Right cardiac atrium (tissue), 5 donors: ENCODE measurements around the gene CHST13. TPM values are rescaled to one million over a fixed set of nuclear protein-coding genes. Genes with fewer than 3 reads are reported as not detected.
A peak's percentile ranks its signal among the peaks of the same experiment; 100 is the strongest.

Experiments
- ATAC-seq, 2 donors: fragments of 200-7000 bp; cut with Tn5 transposase; one replicate each; pipeline versions ENCODE4 v1.8.0 to v1.9.1; 2020; ENCODE audit warnings: moderate library complexity in 2 of 2, mild to moderate bottlenecking in 1 of 2
- DNase-seq, 3 donors: peaks; one replicate each; pipeline ENCODE4 v3.0.0-alpha.2; 2020
- H3K27ac ChIP-seq: one replicate; pipeline ENCODE4 v1.5.1; 2013; ENCODE audit warnings: mild to moderate bottlenecking, low read length, control low read depth, moderate library complexity
- H3K27me3 ChIP-seq: one replicate; pipeline ENCODE4 v1.6.1; 2013; ENCODE audit not compliant: control insufficient read depth, insufficient read depth
- H3K4me1 ChIP-seq: one replicate; pipeline ENCODE4 v1.6.1; 2013; ENCODE audit warnings: low read length; ENCODE audit not compliant: control insufficient read depth, insufficient read depth
- H3K4me3 ChIP-seq: one replicate; pipeline ENCODE4 v1.5.1; 2013; ENCODE audit warnings: low read length, control low read depth
- H3K9me3 ChIP-seq: one replicate; pipeline ENCODE4 v1.6.1; 2013; ENCODE audit warnings: low read length; ENCODE audit not compliant: control insufficient read depth
- WGBS: extraction: QIAGEN DNeasy Blood & Tissue Kit; methylation state at CpG from one replicate; pipeline ENCODE4 v1.1.7; 2013; 5-methylcytosine and 5-hydroxymethylcytosine counted together
- intact Hi-C, 4 donors: fragments of 100-400 bp; cut with DNase I; formaldehyde crosslinking; loops; one replicate each; pipeline versions ENCODE4 v1.11.0 to v1.14.0; 2022 to 2023
- long read RNA-seq, 4 donors: library from polyadenylated mRNA; unstranded; transcript quantifications; one replicate each; pipeline ENCODE4 v2.0.0, GENCODE V29; 2020 to 2021
- polyA plus RNA-seq: library from polyadenylated mRNA; stranded (reverse); fragments of 200-250 nt; gene quantifications from one replicate; pipeline ENCODE4 v1.2.3, GENCODE V29; 2013
- total RNA-seq, 4 donors: library from RNA; stranded (reverse); fragmentation: NEBNext Ultra II Directional; extraction: Animal tissue kit (Norgen Biotek cat#: 25700); gene quantifications; one replicate each; pipeline ENCODE4 v1.2.1, GENCODE V29; 2021
- donor health status: healthy with polysubstance abuse.
- donor health status: DM: no; HTN: yes; CAD: no.
- donor health status: DM: no; HTN: no; CAD: no.
- donor health status: DM: no; HTN: yes; CAD: no; lungs with severe emphysema.
- donor health status: DM: yes; HTN: yes; CAD: no.

Gene CHST13
- total RNA-seq (under 1 TPM in 3 of 4 donors, not detected in 1; 0.19 to 0.59 (median 0.34) TPM), polyA plus RNA-seq (0.11 TPM)
- long read RNA-seq, donor 1, partial matches to known transcripts: 0 of 1 reads
- long read RNA-seq, donor 1, other reads (novel, unspliced or antisense): 0 of 1 reads
- long read RNA-seq, donor 2: 0 reads
- long read RNA-seq, donor 3: 0 reads
- long read RNA-seq, donor 4, partial matches to known transcripts: 0 of 1 reads
- long read RNA-seq, donor 4, other reads (novel, unspliced or antisense): 0 of 1 reads

- WGBS: 5% methylated on average over 56 of the region's 56 CpGs
- ATAC-seq (peak; percentile 70 to 77), DNase-seq (peak; percentile 53 to 84 (median 79))
- Histone ChIP-seq H3K27me3 (no peaks in the 10 kb centered on the region), H3K4me1 (no peaks in the 10 kb centered on the region), H3K9me3 (no peaks in the 10 kb centered on the region), H3K27ac (no peak within 1 kb of the TSS), H3K4me3 (peak within 1 kb of the TSS; percentile 37)
- intact Hi-C loops: loop anchor here in 3 of 4 donors (10.0 kb wide), 2 partner anchors 101 to 1021 kb away; no protein-coding TSS in a partner anchor
Measured at GRCh38 chr3:126523745-126524428, at the start of gene CHST13. Gene CHST13 (plus strand): TSS chr3:126524155. CDS start chr3:126524333, 178 bp downstream.

- peak overlapping the region; percentile 70 for H3K4me3 ChIP-seq
- DNase-seq (peak; percentile 47 to 77 (median 77)), ATAC-seq (peak; percentile 4 to 7)
- WGBS: 7% methylated on average over 72 of the region's 72 CpGs
- intact Hi-C loops: loop anchor here in 1 of 4 donors (10.0 kb wide), 1 partner anchor 210 kb away; no protein-coding TSS in a partner anchor
- H3K9me3 ChIP-seq: no peaks in the 10 kb centered on the region
- peaks cover 20% of the 10 kb centered on the region for H3K4me1 ChIP-seq
- no peaks in the 10 kb centered on the region for H3K27me3 ChIP-seq
- peak overlapping the region; percentile 91 for H3K27ac ChIP-seq
Measured at GRCh38 chr3:126474498-126475412, 49.2 kb upstream of the CHST13 start.

- WGBS: under 1% methylated on average over 112 of the region's 112 CpGs
- ATAC-seq: peak; percentile 88 to 92
- intact Hi-C loops: loop anchor here in 1 of 4 donors (10.0 kb wide), 1 partner anchor 211 kb away; no protein-coding TSS in a partner anchor
- no peaks in the 10 kb centered on the region for H3K9me3 ChIP-seq
- DNase-seq: peak; percentile 96 to 99 (median 99)
- H3K4me1 ChIP-seq: peaks cover 20% of the 10 kb centered on the region
- peak within 1 kb of the TSS; percentile 70 for H3K4me3 ChIP-seq
- peak within 1 kb of the TSS; percentile 91 for H3K27ac ChIP-seq
- H3K27me3 ChIP-seq: no peaks in the 10 kb centered on the region
Measured at GRCh38 chr3:126475413-126476114, 48.4 kb upstream of the CHST13 start, which contains the start of gene ZXDC. Gene ZXDC (minus strand): TSS chr3:126475891. CDS start chr3:126475865, 26 bp downstream.

GRCh38 chr3:126476166-126477060 lies 47.5 kb upstream of the CHST13 start:
- Histone ChIP-seq H3K27ac (peak overlapping the region; percentile 67), H3K4me1 (peaks cover 20% of the 10 kb centered on the region), H3K27me3 (no peaks in the 10 kb centered on the region), H3K9me3 (no peaks in the 10 kb centered on the region), H3K4me3 (peak overlapping the region; percentile 66)
- 13% methylated on average over 54 of the region's 66 CpGs for WGBS
- ATAC-seq (peak; percentile 66 to 68), DNase-seq (peak; percentile 70 to 86 (median 86))
- intact Hi-C loops: loop anchor here in 1 of 4 donors (10.0 kb wide), 1 partner anchor 212 kb away; no protein-coding TSS in a partner anchor

- intact Hi-C loops: loop anchor here in 1 of 4 donors (10.0 kb wide), 1 partner anchor 212 kb away; no protein-coding TSS in a partner anchor
- ATAC-seq: no peak
- H3K4me1 ChIP-seq: peaks cover 19% of the 10 kb centered on the region
- no peak for DNase-seq
- 30% methylated on average over 4 of the region's 4 CpGs for WGBS
- no peak overlapping the region for H3K4me3 ChIP-seq
- H3K27me3 ChIP-seq: no peaks in the 10 kb centered on the region
- H3K27ac ChIP-seq: no peak overlapping the region
- no peaks in the 10 kb centered on the region for H3K9me3 ChIP-seq
Measured at GRCh38 chr3:126477061-126477380, 46.9 kb upstream of the CHST13 start.

GRCh38 chr3:126478581-126479310 lies 45.2 kb upstream of the CHST13 start:
- Histone ChIP-seq H3K27me3 (no peaks in the 10 kb centered on the region), H3K9me3 (no peaks in the 10 kb centered on the region), H3K4me3 (no peak overlapping the region), H3K27ac (no peak overlapping the region), H3K4me1 (peaks cover 5% of the 10 kb centered on the region)
- intact Hi-C loops: loop anchor here in 1 of 4 donors (10.0 kb wide), 1 partner anchor 214 kb away; no protein-coding TSS in a partner anchor
- WGBS: 95% methylated on average over 14 of the region's 14 CpGs
- DNase-seq (no peak), ATAC-seq (no peak)

- no peaks in the 10 kb centered on the region for H3K9me3 ChIP-seq
- no peak overlapping the region for H3K4me3 ChIP-seq
- WGBS: 88% methylated on average over 1 of the region's 1 CpG
- no peaks in the 10 kb centered on the region for H3K27me3 ChIP-seq
- intact Hi-C loops: loop anchor here in 1 of 4 donors (10.0 kb wide), 1 partner anchor 215 kb away; no protein-coding TSS in a partner anchor
- DNase-seq (no peak), ATAC-seq (no peak)
- H3K27ac ChIP-seq: no peak overlapping the region
- peaks cover under 1% of the 10 kb centered on the region for H3K4me1 ChIP-seq
Measured at GRCh38 chr3:126479642-126480041, 44.3 kb upstream of the CHST13 start.

- Histone ChIP-seq H3K27ac (no peak overlapping the region), H3K9me3 (no peaks in the 10 kb centered on the region), H3K27me3 (no peaks in the 10 kb centered on the region), H3K4me3 (no peak overlapping the region), H3K4me1 (no peaks in the 10 kb centered on the region)
- WGBS: 86% methylated on average over 5 of the region's 5 CpGs
- ATAC-seq (no peak), DNase-seq (no peak)
- intact Hi-C loops: no loop called here
Measured at GRCh38 chr3:126480206-126480605, 43.7 kb upstream of the CHST13 start.

- no peak overlapping the region for H3K27ac ChIP-seq
Measured at GRCh38 chr3:126480861-126481260, 43.1 kb upstream of the CHST13 start.

More at GRCh38 chr3:126480861-126481260, 43.1 kb upstream of the CHST13 start:
- no peaks in the 10 kb centered on the region for H3K27me3 ChIP-seq
- intact Hi-C loops: no loop called here
- DNase-seq: peak in 1 of 3 donors; percentile 65
- ATAC-seq: no peak
- 76% methylated on average over 8 of the region's 8 CpGs for WGBS
- no peaks in the 10 kb centered on the region for H3K9me3 ChIP-seq
- no peak overlapping the region for H3K4me3 ChIP-seq
- no peaks in the 10 kb centered on the region for H3K4me1 ChIP-seq
